WTC11 (cell line): ENCODE measurements around the gene TMCC2.

ENCODE experiments used
- ATF2 ChIP-seq: sonication (generic); formaldehyde crosslinking; IDR thresholded peaks from 2 replicates; pipeline ENCODE4 v1.8.1; 2022; ENCODE audit warnings: low read depth, missing genetic modification reagents, borderline replicate concordance
- CTCF ChIP-seq: fragments of 200-600 bp; IDR thresholded peaks from 2 replicates; pipeline ENCODE4 v1.8.0; 2022; ENCODE audit warnings: antibody characterized with exemption
- FOXP1 ChIP-seq: sonication (generic); formaldehyde crosslinking; IDR thresholded peaks from 2 replicates; pipeline ENCODE4 v1.8.0; 2022; ENCODE audit warnings: missing genetic modification reagents, mild to moderate bottlenecking, moderate library complexity, borderline replicate concordance
- HMGXB4 ChIP-seq: sonication (generic); formaldehyde crosslinking; IDR thresholded peaks from 2 replicates; pipeline ENCODE4 v1.8.1; 2023; ENCODE audit warnings: mild to moderate bottlenecking, moderate library complexity, missing genetic modification reagents
- IRF1 ChIP-seq: sonication (generic); formaldehyde crosslinking; IDR thresholded peaks from 2 replicates; pipeline ENCODE4 v1.8.0; 2023; ENCODE audit warnings: missing genetic modification reagents
- MXD4 ChIP-seq: fragments of 250-450 bp; sonication (Bioruptor Pico); IDR thresholded peaks from 2 replicates; pipeline ENCODE4 v1.8.0; 2021; ENCODE audit warnings: mild to moderate bottlenecking, moderate library complexity, borderline replicate concordance
- TEAD1 ChIP-seq: sonication (generic); formaldehyde crosslinking; IDR thresholded peaks from 2 replicates; pipeline ENCODE4 v1.8.0; 2022; ENCODE audit warnings: mild to moderate bottlenecking, missing genetic modification reagents
- ZNF671 ChIP-seq: fragments of 250-450 bp; sonication (Bioruptor Pico); IDR thresholded peaks from 2 replicates; pipeline ENCODE4 v1.8.0; 2021; ENCODE audit warnings: mild to moderate bottlenecking

- TF ChIP-seq ZNF671 (CRISPR knock-in tag) = no peak
- TF ChIP-seq FOXP1 (CRISPR knock-in tag) = no peak
- no peak for TF ChIP-seq CTCF
- no peak for TF ChIP-seq MXD4
- TF ChIP-seq TEAD1 (CRISPR knock-in tag) = no peak
- TF ChIP-seq HMGXB4 (CRISPR knock-in tag) = no peak
- no peak for TF ChIP-seq ATF2 (CRISPR knock-in tag)
- no peak for TF ChIP-seq IRF1 (CRISPR knock-in tag)
Observed at GRCh38 chr1:205291596-205291995, 63.9 kb downstream of the TMCC2 start.
